GM21360 (cell line): Measurements from ENCODE around the gene TRERF1.

ENCODE experiments used
- ATAC-seq: cut with Tn5 transposase; IDR thresholded peaks from one replicate; pipeline ENCODE4 v1.9.1; 2021; ENCODE audit warnings: mild to moderate bottlenecking, moderate library complexity; ENCODE audit not compliant: unreplicated experiment

TRERF1 gene

DNA sequence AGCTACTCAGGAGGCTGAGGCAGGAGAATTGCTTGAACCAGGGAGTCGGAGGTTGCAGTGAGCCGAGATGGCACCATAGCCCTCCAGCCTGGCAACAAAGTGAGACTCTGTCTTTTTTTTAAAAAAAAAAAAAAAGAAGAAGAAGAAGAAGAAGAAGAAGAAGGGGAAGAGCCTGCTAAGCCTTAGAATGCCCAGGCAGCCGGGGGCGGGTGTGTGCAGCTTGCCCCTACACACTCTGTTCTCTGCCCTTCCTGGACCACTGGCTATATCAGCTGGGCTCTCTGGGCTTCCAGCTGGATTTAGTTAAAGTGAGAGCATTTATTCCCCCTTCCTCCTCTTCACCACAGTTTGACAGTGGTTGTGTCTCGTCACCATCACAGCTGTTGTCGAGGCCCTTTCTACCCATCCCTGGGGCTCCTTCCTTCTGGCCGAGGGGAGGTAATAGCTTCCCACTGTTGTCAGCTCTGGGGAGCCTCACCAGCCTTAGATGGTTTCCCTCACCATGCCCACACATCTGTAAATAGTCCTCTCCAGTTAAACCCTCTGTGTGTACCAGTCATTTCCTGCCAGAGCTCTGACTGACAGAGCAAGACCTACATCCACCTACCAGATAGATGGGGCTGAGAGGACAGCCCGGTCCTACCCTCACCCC is 77.6 kb downstream of the TRERF1 start:
- ATAC-seq: no peak

DNA sequence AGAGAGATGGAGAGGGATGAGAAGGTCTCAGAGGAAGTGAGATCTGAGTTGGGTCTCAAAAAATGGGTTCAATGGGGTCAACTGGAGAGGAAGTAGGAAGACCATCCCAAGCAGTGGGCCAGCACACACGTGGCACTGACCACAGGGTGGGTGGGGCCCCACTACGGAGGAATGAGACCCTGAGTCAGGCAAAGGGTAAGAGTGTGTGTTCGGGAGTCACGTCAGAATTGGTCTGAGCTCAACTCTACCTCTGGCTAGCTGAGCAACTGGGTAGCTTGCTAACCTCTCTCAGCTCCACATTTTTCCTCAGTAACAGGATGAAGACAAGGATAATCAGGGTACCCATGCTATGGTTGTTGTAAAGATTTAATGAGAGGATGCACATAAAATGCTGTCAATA is 79.0 kb downstream of the TRERF1 start:
- no peak for ATAC-seq

DNA sequence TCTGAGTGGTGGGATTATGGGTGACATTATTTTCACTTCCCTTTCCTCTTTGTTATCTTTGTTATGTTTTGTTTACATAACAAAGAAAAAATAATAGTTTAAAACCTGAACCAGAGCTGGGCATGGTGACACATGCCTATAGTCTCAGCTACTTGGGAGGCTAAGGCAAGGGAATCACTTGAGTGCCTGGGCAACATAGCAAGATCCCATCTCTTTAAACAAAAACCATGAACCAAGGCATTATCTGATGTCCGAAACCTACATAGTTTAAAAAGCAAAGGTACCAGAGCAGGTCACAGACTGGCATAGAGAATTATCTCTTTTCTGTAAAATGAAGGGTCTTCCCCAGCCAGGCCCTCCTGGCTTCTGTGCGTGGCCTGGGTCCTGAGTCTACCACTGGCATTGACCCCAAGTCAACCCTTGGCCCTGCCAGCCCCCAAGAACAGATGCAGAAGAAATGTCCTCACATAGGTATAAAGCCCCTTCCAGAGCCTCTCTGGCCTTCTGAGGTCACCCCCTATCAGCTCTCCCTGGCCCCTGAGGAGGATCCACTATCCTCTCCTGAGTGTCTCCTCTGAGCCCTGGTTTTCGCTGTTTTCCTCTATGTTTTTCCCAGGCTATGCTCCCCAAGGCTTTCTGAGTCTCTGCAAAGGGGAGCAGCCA is 81.3 kb downstream of the TRERF1 start:
- ATAC-seq: no peak

DNA sequence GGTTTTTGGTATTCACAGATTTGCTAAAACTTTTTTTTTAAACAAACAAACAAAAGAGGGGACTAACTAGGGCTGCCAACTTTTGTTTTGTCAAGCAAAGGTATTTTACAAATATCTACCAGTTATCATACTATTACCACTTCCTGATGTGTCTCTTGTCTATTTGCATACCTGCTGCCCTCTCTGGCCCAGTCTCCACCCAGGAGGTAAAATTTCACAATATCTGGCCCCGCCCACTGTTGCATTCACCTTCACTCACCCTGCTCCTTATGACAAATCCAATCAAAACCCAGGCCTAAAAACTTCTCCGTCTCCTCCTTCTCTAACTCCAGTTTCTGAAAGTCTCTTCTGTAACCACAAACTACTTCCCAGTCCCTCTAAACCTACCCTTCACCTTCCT is 82.2 kb downstream of the TRERF1 start:
- ATAC-seq: no peak

DNA sequence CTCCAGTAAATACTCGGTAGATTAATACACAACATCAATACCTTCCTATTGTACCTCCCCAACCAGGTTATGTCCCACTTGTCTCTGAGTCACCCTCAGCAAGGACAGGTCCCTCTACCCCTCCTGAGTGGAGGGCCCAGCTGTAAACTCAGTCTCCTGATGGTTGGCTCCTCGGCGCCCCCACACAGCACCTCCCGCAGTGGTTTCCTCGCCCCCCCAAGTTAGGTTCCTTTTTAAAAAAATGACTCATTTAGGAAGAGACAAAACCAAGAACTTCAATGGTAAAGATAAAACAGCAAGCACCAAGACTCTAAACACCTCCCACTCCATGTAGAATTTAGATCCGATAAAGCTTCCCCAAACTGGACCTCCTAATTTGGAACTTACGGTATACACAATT is 83.5 kb downstream of the TRERF1 start:
- ATAC-seq: peak; percentile 39

DNA sequence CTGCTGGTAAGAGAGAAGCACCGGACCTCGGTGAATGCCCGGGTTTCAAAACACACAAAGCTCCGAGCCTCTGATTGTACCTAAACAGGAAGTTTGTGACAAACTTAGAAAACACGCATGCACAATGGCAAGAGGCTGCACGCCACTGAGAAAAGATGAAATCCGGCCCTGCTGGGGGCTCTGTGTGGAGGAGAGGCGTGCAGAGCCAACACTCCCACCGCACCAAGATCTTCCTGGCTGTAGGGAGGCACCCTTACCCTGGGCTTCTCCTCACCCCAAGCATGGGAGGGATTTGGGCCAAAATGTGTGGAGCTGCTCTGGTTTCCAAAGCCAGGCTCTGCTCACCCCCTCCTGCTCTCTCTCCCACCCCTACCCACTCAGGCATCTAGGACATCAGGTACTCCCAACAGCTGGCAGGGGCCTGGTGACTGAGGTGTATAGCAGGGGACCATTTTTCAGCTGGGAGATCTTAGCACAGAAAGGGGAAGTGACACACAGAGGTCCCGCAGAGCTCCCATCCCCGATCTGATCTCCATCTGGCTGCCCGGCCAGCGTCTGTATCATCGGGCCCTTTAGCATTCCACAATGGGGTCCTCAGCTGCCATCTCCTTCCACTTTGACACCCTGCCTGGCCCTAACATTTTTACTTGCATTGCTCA is 84.2 kb downstream of the TRERF1 start:
- ATAC-seq: peak; percentile 47

DNA sequence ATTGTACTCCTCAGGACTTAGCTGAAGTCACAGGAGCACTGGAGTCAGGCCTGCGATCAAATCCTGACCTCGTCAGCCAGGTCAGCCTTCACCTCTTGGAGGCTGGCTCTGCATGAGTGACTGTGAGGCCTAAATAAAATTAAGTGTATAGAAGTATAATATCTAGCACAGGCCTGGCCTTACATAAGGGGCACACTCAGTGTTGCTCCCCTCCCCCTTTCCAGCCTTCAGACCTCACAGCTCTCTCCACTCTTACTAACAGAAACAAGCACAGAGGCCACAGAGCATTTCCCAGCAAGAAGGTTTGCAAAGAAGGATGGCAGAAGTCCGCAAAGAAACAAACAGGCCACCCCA is 84.8 kb downstream of the TRERF1 start:
- ATAC-seq: no peak

DNA sequence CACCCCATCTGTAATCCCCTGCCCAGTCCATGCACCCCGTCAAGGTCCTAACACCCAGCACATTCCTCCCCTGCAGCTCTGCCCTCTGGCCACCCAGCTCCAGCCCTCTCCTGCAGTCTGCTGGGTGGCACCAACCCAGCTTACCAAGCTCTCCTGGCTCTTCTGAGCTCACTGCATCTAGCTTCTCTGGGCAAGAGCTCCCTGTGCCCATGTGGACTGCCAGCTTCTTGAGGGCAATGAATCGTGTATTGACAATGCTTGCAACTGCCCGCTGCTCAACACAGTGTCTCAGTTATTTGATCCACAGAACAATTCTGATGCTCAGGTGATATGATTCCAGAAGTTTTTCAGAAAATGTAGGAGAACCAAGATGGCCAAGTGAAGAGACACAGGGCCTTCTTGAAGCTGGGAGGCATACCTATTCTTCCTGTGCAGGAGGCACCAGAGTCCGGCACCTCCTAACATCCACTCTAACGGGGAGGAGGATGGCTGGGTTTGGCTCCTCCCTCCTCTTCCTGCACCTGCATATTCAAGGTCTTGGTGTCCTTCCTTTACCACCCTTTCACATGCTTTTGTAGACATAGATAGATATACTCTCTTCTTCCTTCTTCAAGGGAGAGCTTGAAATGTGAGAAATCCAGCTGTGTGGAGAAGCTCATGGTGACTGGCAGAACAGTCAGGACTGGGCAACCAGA is 85.6 kb downstream of the TRERF1 start:
- no peak for ATAC-seq

DNA sequence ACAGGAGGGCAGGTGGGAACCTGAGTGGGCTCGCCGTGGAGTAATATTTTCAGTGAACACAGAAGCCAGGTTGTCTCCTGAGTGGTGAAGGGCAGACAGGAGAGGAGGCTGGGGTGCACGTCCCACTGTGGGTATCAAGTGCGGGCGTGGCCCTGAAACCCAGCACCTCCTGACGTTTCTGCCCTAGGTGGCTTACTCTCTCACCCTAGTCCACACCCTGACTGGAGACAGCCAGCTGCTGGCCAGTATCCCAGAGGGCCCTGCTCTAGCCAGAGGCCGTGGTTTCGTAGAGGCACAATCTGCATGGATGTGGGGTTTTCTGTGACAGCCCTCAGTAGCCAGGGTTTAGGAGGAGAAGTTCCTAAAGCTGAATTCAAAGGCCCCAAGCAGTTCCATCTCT is 86.7 kb downstream of the TRERF1 start:
- ATAC-seq: no peak

DNA sequence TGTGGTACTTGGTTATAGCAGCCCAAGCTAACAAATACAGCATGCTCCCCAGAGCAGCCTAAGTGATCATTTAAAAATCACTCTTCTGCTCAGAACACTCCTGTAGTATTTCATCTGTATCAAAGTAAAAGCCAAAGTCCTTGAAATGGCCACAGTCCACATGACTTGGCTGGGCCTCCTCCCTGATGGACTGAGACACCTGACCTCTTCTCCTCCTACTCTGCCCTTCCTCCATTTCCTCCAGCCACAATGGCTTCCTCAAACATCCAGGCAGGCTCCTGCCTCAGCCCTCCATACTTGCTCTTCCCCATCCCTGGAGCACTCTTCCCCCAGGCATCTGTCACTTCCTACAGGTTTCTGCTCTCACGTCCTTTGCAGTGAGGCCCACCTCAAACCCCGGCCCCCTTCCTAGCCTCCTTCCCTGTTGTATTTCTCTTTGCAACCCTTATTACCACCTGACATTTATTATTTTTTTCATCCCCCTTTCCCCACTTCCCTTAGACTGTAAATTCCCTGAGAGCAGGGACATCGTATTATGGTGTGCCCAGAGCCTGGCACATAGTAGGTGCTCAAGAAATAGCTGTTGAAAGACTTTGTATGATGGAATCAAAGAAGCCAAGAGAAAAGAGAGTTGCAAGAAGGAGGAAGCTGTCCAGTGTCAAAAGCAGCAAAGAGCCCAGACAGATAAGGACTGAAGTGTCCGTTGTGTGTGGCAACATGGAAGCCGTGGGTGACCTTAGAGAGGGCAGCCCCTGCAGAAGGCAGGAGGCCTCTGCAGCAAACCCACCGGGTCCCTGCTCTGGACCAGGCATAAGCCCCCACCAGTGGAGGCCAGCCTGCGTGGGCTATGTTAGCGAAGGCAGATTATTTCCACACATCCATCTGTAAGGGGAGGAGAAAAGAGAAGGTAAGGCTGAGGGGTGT is 87.5 kb downstream of the TRERF1 start:
- no peak for ATAC-seq

DNA sequence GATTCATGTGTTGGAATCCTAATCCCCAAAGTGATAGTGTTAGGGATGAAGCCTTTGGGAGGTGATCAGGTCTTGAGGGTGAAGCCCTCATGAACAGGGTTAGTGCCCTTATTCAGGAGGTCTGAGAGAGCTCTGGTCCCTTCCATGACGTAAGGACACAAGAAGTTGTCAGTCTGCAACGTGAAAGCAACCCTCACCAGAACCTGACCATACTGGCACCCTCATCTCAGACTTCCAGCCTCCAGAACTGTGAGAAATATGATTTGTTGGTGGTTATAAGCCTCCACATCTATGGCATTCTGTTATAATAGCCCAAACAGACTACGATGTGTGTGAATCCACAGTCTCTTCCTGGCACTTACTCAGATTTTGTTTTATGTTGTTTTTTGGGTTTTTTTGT is 90.7 kb downstream of the TRERF1 start:
- ATAC-seq: no peak

DNA sequence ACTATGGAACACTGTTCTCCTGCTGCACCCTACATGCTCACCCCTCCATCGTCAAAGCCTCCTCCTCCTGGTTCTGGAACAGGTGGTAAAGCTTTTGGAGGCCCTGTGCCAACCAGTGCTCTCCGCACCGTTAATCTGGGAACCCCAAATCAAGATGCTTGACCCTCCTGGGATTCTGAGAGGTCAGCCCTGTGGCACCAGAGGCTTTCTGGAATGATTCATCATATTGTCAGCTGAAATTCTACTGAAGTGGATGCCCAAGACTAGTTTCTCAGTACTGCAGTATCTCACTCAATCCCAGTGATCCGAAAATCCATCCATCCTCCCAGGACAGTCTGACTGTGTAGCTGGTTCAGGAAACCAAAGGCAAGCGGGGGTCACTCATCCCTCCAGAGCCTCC is 92.7 kb downstream of the TRERF1 start:
- no peak for ATAC-seq

DNA sequence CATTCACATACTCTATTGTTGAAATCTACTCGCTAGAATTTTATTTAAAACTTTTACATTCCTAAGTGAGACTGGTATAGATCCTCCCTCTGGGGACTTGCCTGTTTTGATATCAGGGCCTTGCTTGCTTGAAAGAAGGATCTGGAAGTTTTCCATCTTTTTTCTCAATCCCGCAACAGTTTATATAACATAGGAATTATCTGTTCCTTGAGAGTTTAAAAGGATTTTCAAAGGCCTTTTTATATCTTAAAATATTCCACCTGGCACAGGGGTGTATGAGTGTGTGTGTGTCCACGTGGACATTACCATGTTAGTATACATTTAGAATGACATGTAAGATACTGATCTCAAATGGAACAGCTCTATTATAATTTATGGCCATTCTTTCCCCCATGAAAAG is 96.3 kb downstream of the TRERF1 start:
- no peak for ATAC-seq

DNA sequence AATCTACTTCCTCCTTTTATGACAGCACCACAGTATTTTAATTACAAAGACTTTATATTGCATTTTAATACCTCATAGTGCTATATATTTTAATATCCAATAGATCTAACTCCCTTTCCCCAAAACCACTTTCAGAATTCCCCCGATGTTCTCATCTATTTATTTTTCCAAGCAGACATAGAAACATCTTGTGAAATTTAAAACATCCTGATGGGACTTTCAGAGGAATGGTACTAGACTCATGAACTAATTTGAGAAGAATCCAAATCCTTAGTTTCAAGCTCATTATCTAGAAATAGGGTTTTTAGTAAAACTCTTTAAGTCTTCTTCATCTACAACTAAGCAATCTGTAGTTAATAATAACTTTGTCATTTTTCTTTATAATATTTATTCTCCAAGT is 97.0 kb downstream of the TRERF1 start:
- no peak for ATAC-seq

DNA sequence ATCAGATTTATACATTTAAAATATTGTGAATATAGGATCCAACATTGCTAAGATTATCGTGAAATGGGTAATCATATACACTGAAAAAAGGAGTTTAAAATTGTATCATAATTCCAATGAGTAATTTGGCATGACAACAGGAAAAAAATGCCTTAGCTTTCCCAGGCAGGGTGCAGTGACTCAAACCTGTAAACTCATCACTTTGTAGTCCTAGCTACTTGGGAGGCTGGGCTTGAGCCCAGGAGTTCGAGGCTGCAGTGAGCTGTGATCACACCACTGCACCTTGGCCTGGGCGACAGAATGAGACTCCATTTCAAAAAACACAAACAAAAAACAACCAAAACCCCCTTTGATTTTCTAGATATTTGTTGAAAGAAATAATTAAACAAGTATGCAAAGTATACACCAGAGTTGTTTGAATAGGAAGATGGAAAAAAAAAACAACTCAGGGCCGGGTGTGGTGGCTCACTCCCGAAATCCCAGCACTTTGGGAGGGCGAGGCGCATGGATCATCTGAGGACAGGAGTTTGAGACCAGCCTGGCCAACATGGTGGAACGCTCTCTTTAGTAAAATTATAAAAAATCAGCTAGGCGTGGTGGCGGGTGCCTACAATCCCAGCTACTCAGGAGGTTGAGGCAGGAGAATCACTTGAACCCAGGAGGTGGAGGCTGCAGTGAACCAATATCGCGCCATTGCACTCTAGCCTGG is 98.7 kb downstream of the TRERF1 start:
- no peak for ATAC-seq

DNA sequence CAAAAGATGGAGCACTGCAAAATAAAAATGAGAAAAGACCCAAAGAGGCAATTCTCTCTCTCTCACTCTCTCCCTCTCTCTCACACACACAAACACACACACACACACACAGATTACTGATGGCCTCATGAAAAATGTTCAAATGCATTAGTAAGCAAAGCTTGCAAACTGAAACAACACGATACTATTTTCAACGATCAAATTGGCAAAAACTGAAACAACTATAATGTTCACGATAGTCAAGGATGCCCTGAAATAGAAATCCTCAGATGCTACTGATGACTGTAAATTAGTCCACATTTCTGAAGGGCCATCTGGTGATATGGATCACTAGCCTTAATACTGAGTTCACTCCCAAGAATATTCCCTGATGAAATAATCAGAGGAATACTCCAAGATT is 100.8 kb downstream of the TRERF1 start:
- no peak for ATAC-seq

DNA sequence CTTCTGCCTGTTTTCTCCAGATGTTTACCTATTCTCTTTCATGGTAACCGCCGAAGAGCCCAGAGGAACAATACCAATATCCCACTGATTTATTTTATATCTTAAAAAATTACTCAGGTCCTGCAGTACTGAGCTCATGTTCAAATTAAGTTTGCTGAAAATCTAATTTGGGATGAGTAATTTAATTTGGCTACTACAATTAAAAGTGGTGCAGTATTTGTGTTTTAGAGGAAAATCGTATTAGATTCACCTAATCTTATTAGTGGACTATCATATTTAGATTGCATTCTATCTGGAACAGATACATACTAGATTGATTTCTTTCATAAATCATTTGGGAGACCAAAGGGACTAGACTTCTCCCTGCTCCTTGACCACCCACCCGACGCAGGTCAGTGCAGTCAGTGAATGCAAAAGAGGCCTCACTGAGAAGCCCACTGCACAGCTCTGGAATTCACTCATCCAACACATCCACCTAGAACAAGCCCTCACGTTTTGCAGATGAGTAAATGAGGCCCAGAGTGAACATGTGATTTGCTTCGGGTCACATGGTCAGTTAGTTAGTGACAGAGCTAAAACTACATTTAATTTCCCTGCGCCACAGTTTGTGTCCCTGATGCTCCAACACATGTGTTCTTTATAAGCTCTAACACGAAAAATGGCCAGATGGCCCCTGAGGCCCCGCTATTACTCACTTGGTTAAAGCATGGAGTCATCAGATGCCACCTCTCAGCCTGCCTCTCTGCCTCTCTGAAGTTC is 101.8 kb downstream of the TRERF1 start:
- no peak for ATAC-seq

DNA sequence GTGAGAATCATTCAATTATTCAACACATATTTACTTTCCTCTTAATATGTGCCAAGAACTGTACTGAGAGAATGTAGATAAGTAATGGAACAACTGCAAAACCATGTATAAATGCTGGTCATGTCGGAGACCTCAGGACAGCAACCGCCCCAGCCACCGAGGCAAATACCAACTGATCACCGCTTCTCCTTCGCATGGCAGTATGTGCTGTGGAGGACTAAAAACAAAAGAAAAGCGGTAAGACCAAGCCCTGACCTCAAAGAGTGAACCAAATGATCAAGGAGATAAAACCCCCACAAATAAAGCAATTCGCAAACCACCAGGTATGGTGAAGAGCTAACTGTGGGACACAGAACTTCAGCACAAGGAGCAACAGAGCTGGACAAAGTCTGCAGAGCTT is 104.3 kb downstream of the TRERF1 start:
- no peak for ATAC-seq

DNA sequence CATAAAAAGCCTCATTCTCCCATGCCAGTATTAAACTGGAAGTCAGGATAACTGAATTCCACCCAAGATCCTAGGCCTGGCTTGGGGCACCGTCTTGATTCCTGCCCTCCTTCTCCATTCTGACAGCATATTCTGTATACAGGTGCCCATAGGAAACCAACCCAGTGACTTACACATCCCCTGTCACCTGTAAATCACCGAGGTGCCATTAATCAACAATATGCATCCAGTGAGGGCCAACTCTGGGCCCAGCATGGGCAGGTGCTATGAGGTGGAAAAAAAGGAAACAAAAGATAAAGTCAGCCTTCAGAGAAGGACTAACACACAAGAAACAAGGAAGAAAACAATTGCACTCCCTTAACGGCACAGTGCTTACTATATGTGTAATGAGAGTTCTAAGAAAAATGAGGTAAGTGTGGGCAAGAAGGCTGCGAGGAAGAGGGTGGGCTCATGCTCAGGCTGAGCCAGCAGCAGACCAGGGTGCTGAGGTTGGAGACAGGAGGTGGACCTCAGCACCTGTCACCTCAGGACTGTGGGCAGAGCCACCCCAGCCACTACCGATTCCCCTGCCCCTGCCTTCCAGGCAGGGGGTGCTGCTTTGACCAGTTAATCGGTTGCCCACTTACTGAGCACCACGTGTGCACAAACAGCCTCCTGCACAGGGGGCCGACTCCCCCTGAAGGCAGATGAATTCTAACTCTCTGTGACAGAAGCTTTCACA is 105.9 kb downstream of the TRERF1 start:
- no peak for ATAC-seq
